Embryonic facial prominence (tissue), 1 donor: ENCODE measurements around the gene INF2.
A peak's percentile ranks its signal among the peaks of the same experiment; 100 is the strongest.

ENCODE experiments used
- DNase-seq: peaks from one replicate; pipeline ENCODE4 v3.0.0-alpha.2; 2016; ENCODE audit errors: extremely low spot score

INF2 gene

GRCh38 chr14:104676694-104677511, 12.5 kb upstream of the INF2 start:
- DNase-seq: no peak

- DNase-seq: peak; percentile 73
These were observed 11.7 kb upstream of the INF2 start for GRCh38 chr14:104677512-104678332.

- no peak for DNase-seq
These were observed 11.1 kb upstream of the INF2 start for GRCh38 chr14:104678346-104678745.

- no peak for DNase-seq
These were observed 10.3 kb upstream of the INF2 start for GRCh38 chr14:104678901-104679705.

GRCh38 chr14:104680056-104680805, 9.2 kb upstream of the INF2 start:
- no peak for DNase-seq

GRCh38 chr14:104680806-104681688, 8.4 kb upstream of the INF2 start:
- no peak for DNase-seq

GRCh38 chr14:104681689-104682074, 7.7 kb upstream of the INF2 start:
- DNase-seq: no peak

- DNase-seq: no peak
These were observed 7.3 kb upstream of the INF2 start for GRCh38 chr14:104682107-104682593.

- no peak for DNase-seq
These were observed 5.6 kb upstream of the INF2 start for GRCh38 chr14:104683653-104684448.

- DNase-seq: no peak
These were observed 5.0 kb upstream of the INF2 start for GRCh38 chr14:104684449-104684821.

GRCh38 chr14:104685216-104685997, 4.0 kb upstream of the INF2 start:
- DNase-seq: no peak

- no peak for DNase-seq
These were observed 3.3 kb upstream of the INF2 start for GRCh38 chr14:104685998-104686610.

GRCh38 chr14:104686624-104687517, 2.5 kb upstream of the INF2 start:
- DNase-seq: no peak

GRCh38 chr14:104687601-104688504, 1.6 kb upstream of the INF2 start:
- DNase-seq: no peak

- no peak for DNase-seq
These were observed 811 bp upstream of the INF2 start for GRCh38 chr14:104688505-104689108.
